ENCODE data around the gene GYS2.

GYS2 gene

GRCh38 chr12:21568115-21568514 lies 36.5 kb downstream of the GYS2 start (continued):
- no peak for TF ChIP-seq TSHZ2 (CRISPR knock-in tag; IDR thresholded peaks at IDR 0.05)
- TF ChIP-seq ISL1 (CRISPR knock-in tag; IDR thresholded peaks at IDR 0.05) = no peak
- no peak for TF ChIP-seq ZFP3 (CRISPR knock-in tag; IDR thresholded peaks at IDR 0.05)
- TF ChIP-seq POU6F1 (CRISPR knock-in tag; IDR thresholded peaks at IDR 0.05; ENCODE audit: borderline replicate concordance, low read depth) = no peak
- no peak for TF ChIP-seq TOX (CRISPR knock-in tag; IDR thresholded peaks at IDR 0.05; ENCODE audit: borderline replicate concordance)
- no peak for TF ChIP-seq ARNTL (CRISPR knock-in tag; IDR thresholded peaks at IDR 0.05; ENCODE audit: borderline replicate concordance, low read depth)

- no peak for ATAC-seq
- TF ChIP-seq CSDC2 (CRISPR knock-in tag; IDR thresholded peaks at IDR 0.05) = no peak
- TF ChIP-seq ZFP30 (CRISPR knock-in tag; IDR thresholded peaks at IDR 0.05) = no peak
- no peak for TF ChIP-seq POU6F1 (CRISPR knock-in tag; IDR thresholded peaks at IDR 0.05; ENCODE audit: borderline replicate concordance, low read depth)
- TF ChIP-seq ZNF70 (CRISPR knock-in tag; IDR thresholded peaks at IDR 0.05) = no peak
- no peak for TF ChIP-seq ZNF8 (CRISPR knock-in tag; IDR thresholded peaks at IDR 0.05)
- TF ChIP-seq OSR1 (CRISPR knock-in tag; IDR thresholded peaks at IDR 0.05) = no peak
- TF ChIP-seq PATZ1 (CRISPR knock-in tag; IDR thresholded peaks at IDR 0.05; ENCODE audit: borderline replicate concordance) = no peak
- no peak for TF ChIP-seq CSRNP3 (CRISPR knock-in tag; IDR thresholded peaks at IDR 0.05)
- no peak for TF ChIP-seq ESRRG (CRISPR knock-in tag; IDR thresholded peaks at IDR 0.05)
- TF ChIP-seq TSHZ2 (CRISPR knock-in tag; IDR thresholded peaks at IDR 0.05) = no peak
- no peak for TF ChIP-seq ZC3H10 (CRISPR knock-in tag; IDR thresholded peaks at IDR 0.05)
- TF ChIP-seq ISL1 (CRISPR knock-in tag; IDR thresholded peaks at IDR 0.05) = no peak
- no peak for TF ChIP-seq SNAI2 (CRISPR knock-in tag; IDR thresholded peaks at IDR 0.05)
- TF ChIP-seq RARB (CRISPR knock-in tag; IDR thresholded peaks at IDR 0.05) = no peak
- no peak for TF ChIP-seq GLIS3 (CRISPR knock-in tag; IDR thresholded peaks at IDR 0.05)
- no peak for TF ChIP-seq PPARA (CRISPR knock-in tag; IDR thresholded peaks at IDR 0.05; ENCODE audit: borderline replicate concordance)
Observed at GRCh38 chr12:21566907-21567394, 37.7 kb downstream of the GYS2 start.

Measured in SK-N-SH treated with all-trans-retinoic acid at 6 μM for 48 hours (cell line).